AG04450 (cell line): Measurements from ENCODE around the gene PTMS. TPM values are rescaled to one million over a fixed set of nuclear protein-coding genes. Genes with fewer than 3 reads are reported as not detected.

Experiments used
- CTCF ChIA-PET: fragments of 300-600, 350-600 bp; formaldehyde crosslinking; extraction: SDS; loops from one replicate; lab custom pipeline; 2022; ENCODE audit warnings: antibody characterized with exemption, inconsistent platforms; lab: Charles Lee
- POLR2A ChIA-PET: fragments of 350-600 bp; formaldehyde crosslinking; extraction: SDS; loops from one replicate; lab custom pipeline; 2021; ENCODE audit warnings: antibody characterized with exemption, inconsistent platforms; lab: Yijun Ruan, JAX
- DNase-seq: peaks from one replicate; pipeline ENCODE4 v3.0.0-alpha.2; 2011; ENCODE audit warnings: low read depth, low spot score
- H3K27ac ChIP-seq: one replicate; pipeline ENCODE4 v1.5.1; 2012; ENCODE audit warnings: low read depth, low read length, control low read depth
- H3K27me3 ChIP-seq: one replicate; pipeline ENCODE4 v1.6.0; 2012; ENCODE audit warnings: low read length; ENCODE audit not compliant: control insufficient read depth, insufficient read depth
- H3K4me3 ChIP-seq: 2 replicates; pipeline ENCODE4 v1.5.1; 2011; ENCODE audit warnings: mild to moderate bottlenecking, low read depth, low read length, control low read depth
- H3K9me3 ChIP-seq: 2 replicates; pipeline ENCODE4 v1.5.1; 2012; ENCODE audit warnings: low read length; ENCODE audit not compliant: control insufficient read depth, insufficient read depth
- CTCF ChIP-seq: IDR thresholded peaks from 2 replicates; pipeline ENCODE4 v1.5.1; 2011; ENCODE audit warnings: low read depth, low read length, control low read depth, inconsistent platforms
- polyA plus RNA-seq: library from polyadenylated mRNA; depleted of rRNA; stranded (reverse); fragments of >200 nt; gene quantifications from 2 replicates; pipeline ENCODE4 v1.2.3, GENCODE V29; 2011

PTMS gene
- polyA plus RNA-seq, 1 experiment, result 170 TPM

GRCh38 chr12:6784761-6785160 is 18.6 kb downstream of the PTMS start:
- Histone ChIP-seq H3K27ac (no peak overlapping the region), H3K4me3 (no peak overlapping the region), H3K27me3 (no peaks in the 10 kb centered on the region), H3K9me3 (no peaks in the 10 kb centered on the region)
- DNase-seq, result no peak
- CTCF ChIA-PET, result interaction anchor here (1.1 to 2.3 kb wide), 3 partner anchors 18 to 40 kb away, joined by 6 to 7 read pairs (median 6); partner anchors contain the start of genes MLF2 and PTMS
- POLR2A ChIA-PET, result interaction anchor here (0.6 kb wide), 2 partner anchors 95 to 199 kb away, joined by 3 to 7 read pairs; partner anchors contain the start of gene ZNF384
- TF ChIP-seq CTCF, result no peak

- H3K27ac ChIP-seq, result no peak overlapping the region
- H3K4me3 ChIP-seq, result no peak overlapping the region
- TF ChIP-seq CTCF, result no peak
- no peak for DNase-seq
- no peaks in the 10 kb centered on the region for H3K27me3 ChIP-seq
- ChIA-PET CTCF (interaction anchor here (0.6 to 2.2 kb wide), 6 partner anchors 8 to 224 kb away, joined by 3 to 14 read pairs (median 5); partner anchors contain the start of genes MLF2 and PTMS), POLR2A (interaction anchor here (0.9 to 1.0 kb wide), 2 partner anchors 10 to 62 kb away, joined by 6 to 8 read pairs; no protein-coding TSS in a partner anchor)
- no peaks in the 10 kb centered on the region for H3K9me3 ChIP-seq
Measured at GRCh38 chr12:6786416-6787094, 20.4 kb downstream of the PTMS start.

DNA sequence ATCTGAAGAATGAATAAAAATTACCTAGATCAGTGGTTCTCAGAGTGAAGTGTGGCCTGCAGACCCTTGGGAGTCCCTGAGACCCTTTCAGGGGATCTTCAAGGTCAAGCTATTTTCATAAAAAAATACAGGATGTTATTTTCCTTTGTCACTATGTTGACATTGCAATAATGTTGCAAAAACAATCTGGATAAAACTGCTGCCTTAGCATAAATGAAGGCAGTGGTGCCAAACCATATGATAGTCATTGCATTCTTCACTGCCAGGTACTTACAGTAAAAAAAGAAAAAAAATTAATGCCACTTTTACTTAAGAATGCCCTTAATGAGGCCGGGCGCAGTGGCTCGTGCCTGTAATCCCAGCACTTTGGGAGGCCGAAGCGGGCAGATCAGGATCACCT is 21.1 kb downstream of the PTMS start:
- Histone ChIP-seq H3K4me3 (no peak overlapping the region), H3K9me3 (no peaks in the 10 kb centered on the region), H3K27ac (no peak overlapping the region), H3K27me3 (no peaks in the 10 kb centered on the region)
- DNase-seq, result no peak
- POLR2A ChIA-PET, result no interaction called here
- no peak for TF ChIP-seq CTCF
- CTCF ChIA-PET, result interaction anchor here (0.8 to 2.2 kb wide), 4 partner anchors 9 to 39 kb away, joined by 3 to 14 read pairs (median 6); partner anchors contain the start of gene MLF2

- no peak for DNase-seq
- Histone ChIP-seq H3K4me3 (peak within 1 kb of the TSS; percentile 50), H3K27ac (peak within 1 kb of the TSS; percentile 0), H3K27me3 (no peaks in the 10 kb centered on the region), H3K9me3 (no peaks in the 10 kb centered on the region)
- POLR2A ChIA-PET, result interaction anchor here (1.0 to 1.5 kb wide), 4 partner anchors 22 to 36 kb away, joined by 3 to 8 read pairs (median 3); partner anchors contain the start of genes GPR162 and MLF2
- TF ChIP-seq CTCF, result no peak
- CTCF ChIA-PET, result interaction anchor here (0.6 to 2.6 kb wide), 5 partner anchors 11 to 232 kb away, joined by 3 to 15 read pairs (median 8); partner anchors contain the start of genes MLF2 and PTMS
Measured at GRCh38 chr12:6788972-6789924, 23.1 kb downstream of the PTMS start, which contains the start of gene CD4. Gene CD4, plus strand, starts transcription at chr12:6789528. Its CDS starts 10,611 bp downstream, at chr12:6800139.
